ENCODE measurements around the gene TSR3.

TSR3 gene

GRCh38 chr16:1378087-1378803 lies 26.6 kb upstream of the TSR3 start:
- no peak for DNase-seq
- H3K9me2 ChIP-seq (replicated peaks; ENCODE audit: insufficient read depth, low read length): no peaks in the 10 kb centered on the region
- H3K9me3 ChIP-seq (replicated peaks; ENCODE audit: insufficient read depth, low read length): no peaks in the 10 kb centered on the region
- H3K9ac ChIP-seq (ENCODE audit: low read length): peak overlapping the region; percentile 96
- H3K4me1 ChIP-seq (ENCODE audit: low read length): no peaks in the 10 kb centered on the region
- TF ChIP-seq CTCF (IDR thresholded peaks at IDR 0.05; ENCODE audit: low read length): no peak
- no peak for TF ChIP-seq EZH2phosphoT487 (IDR thresholded peaks at IDR 0.05; ENCODE audit: low read length)
- no peak for TF ChIP-seq EZH2 (optimal IDR thresholded peaks at IDR 0.05; ENCODE audit: low read depth, low read length)
- H3K27ac ChIP-seq (ENCODE audit: low read length): peak overlapping the region; percentile 65; the same call in 1 of the 2 replicates
- no peak overlapping the region for H2AFZ ChIP-seq (ENCODE audit: low read length)
- H3K4me3 ChIP-seq (ENCODE audit: low read length): peak overlapping the region; percentile 82
- H3K27me3 ChIP-seq (replicated peaks; ENCODE audit: insufficient read depth, low read length): no peaks in the 10 kb centered on the region
- no peaks in the 10 kb centered on the region for H3K36me3 ChIP-seq (replicated peaks; ENCODE audit: insufficient read depth, low read length)
- H3F3A ChIP-seq (ENCODE audit: insufficient read depth, low read length): peaks cover 4% of the 10 kb centered on the region; the same call in 1 of the 2 replicates
- peaks cover 54% of the 10 kb centered on the region for H3K79me2 ChIP-seq (ENCODE audit: low read length)
- H3K4me2 ChIP-seq (ENCODE audit: low read depth, low read length): peak overlapping the region; percentile 92
- H4K20me1 ChIP-seq (ENCODE audit: insufficient read depth, low read length): no peaks in the 10 kb centered on the region

GRCh38 chr16:1377406-1378010 lies 25.8 kb upstream of the TSR3 start:
- Histone ChIP-seq H3K9ac (ENCODE audit: low read length) (no peak overlapping the region), H3K36me3 (replicated peaks; ENCODE audit: insufficient read depth, low read length) (no peaks in the 10 kb centered on the region), H3K4me1 (ENCODE audit: low read length) (no peaks in the 10 kb centered on the region), H4K20me1 (ENCODE audit: insufficient read depth, low read length) (no peaks in the 10 kb centered on the region), H3K9me2 (replicated peaks; ENCODE audit: insufficient read depth, low read length) (no peaks in the 10 kb centered on the region), H3K4me3 (ENCODE audit: low read length) (no peak overlapping the region), H3K9me3 (replicated peaks; ENCODE audit: insufficient read depth, low read length) (no peaks in the 10 kb centered on the region), H2AFZ (ENCODE audit: low read length) (no peak overlapping the region), H3F3A (ENCODE audit: insufficient read depth, low read length) (peaks cover 4% of the 10 kb centered on the region; the same call in 1 of the 2 replicates), H3K79me2 (ENCODE audit: low read length) (peaks cover 54% of the 10 kb centered on the region), H3K4me2 (ENCODE audit: low read depth, low read length) (peak overlapping the region; percentile 92; the same call in 1 of the 2 replicates), H3K27ac (ENCODE audit: low read length) (no peak overlapping the region), H3K27me3 (replicated peaks; ENCODE audit: insufficient read depth, low read length) (no peaks in the 10 kb centered on the region)
- TF ChIP-seq EZH2phosphoT487 (IDR thresholded peaks at IDR 0.05; ENCODE audit: low read length) (no peak), CTCF (IDR thresholded peaks at IDR 0.05; ENCODE audit: low read length) (no peak), EZH2 (optimal IDR thresholded peaks at IDR 0.05; ENCODE audit: low read depth, low read length) (no peak)
- DNase-seq: no peak

- no peak for TF ChIP-seq EZH2phosphoT487 (IDR thresholded peaks at IDR 0.05; ENCODE audit: low read length)
- TF ChIP-seq CTCF (IDR thresholded peaks at IDR 0.05; ENCODE audit: low read length): no peak
- no peak for TF ChIP-seq EZH2 (optimal IDR thresholded peaks at IDR 0.05; ENCODE audit: low read depth, low read length)
These were observed 24.2 kb upstream of the TSR3 start for GRCh38 chr16:1375741-1376410.

More at GRCh38 chr16:1375741-1376410, 24.2 kb upstream of the TSR3 start:
- H3F3A ChIP-seq (ENCODE audit: insufficient read depth, low read length): peaks cover 4% of the 10 kb centered on the region; the same call in 1 of the 2 replicates
- no peak overlapping the region for H3K4me3 ChIP-seq (ENCODE audit: low read length)
- H3K27ac ChIP-seq (ENCODE audit: low read length): no peak overlapping the region
- DNase-seq: no peak
- H3K79me2 ChIP-seq (ENCODE audit: low read length): peaks cover 62% of the 10 kb centered on the region
- H2AFZ ChIP-seq (ENCODE audit: low read length): no peak overlapping the region
- H3K27me3 ChIP-seq (replicated peaks; ENCODE audit: insufficient read depth, low read length): no peaks in the 10 kb centered on the region
- H3K9ac ChIP-seq (ENCODE audit: low read length): no peak overlapping the region
- no peaks in the 10 kb centered on the region for H3K9me2 ChIP-seq (replicated peaks; ENCODE audit: insufficient read depth, low read length)
- H4K20me1 ChIP-seq (ENCODE audit: insufficient read depth, low read length): no peaks in the 10 kb centered on the region
- H3K4me1 ChIP-seq (ENCODE audit: low read length): no peaks in the 10 kb centered on the region
- no peaks in the 10 kb centered on the region for H3K9me3 ChIP-seq (replicated peaks; ENCODE audit: insufficient read depth, low read length)
- H3K36me3 ChIP-seq (replicated peaks; ENCODE audit: insufficient read depth, low read length): no peaks in the 10 kb centered on the region
- H3K4me2 ChIP-seq (ENCODE audit: low read depth, low read length): no peak overlapping the region
